NOMO-1 treated with dmso at 0.1 percent for 144 hours (cell line): ENCODE measurements around the gene RMDN3.

Source experiments
- DNase-seq: peaks from one replicate; lab custom pipeline; 2025; ENCODE audit not compliant: unreplicated experiment; lab: John Stamatoyannopoulos, UW

RMDN3 gene, protein sequence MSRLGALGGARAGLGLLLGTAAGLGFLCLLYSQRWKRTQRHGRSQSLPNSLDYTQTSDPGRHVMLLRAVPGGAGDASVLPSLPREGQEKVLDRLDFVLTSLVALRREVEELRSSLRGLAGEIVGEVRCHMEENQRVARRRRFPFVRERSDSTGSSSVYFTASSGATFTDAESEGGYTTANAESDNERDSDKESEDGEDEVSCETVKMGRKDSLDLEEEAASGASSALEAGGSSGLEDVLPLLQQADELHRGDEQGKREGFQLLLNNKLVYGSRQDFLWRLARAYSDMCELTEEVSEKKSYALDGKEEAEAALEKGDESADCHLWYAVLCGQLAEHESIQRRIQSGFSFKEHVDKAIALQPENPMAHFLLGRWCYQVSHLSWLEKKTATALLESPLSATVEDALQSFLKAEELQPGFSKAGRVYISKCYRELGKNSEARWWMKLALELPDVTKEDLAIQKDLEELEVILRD

DNA sequence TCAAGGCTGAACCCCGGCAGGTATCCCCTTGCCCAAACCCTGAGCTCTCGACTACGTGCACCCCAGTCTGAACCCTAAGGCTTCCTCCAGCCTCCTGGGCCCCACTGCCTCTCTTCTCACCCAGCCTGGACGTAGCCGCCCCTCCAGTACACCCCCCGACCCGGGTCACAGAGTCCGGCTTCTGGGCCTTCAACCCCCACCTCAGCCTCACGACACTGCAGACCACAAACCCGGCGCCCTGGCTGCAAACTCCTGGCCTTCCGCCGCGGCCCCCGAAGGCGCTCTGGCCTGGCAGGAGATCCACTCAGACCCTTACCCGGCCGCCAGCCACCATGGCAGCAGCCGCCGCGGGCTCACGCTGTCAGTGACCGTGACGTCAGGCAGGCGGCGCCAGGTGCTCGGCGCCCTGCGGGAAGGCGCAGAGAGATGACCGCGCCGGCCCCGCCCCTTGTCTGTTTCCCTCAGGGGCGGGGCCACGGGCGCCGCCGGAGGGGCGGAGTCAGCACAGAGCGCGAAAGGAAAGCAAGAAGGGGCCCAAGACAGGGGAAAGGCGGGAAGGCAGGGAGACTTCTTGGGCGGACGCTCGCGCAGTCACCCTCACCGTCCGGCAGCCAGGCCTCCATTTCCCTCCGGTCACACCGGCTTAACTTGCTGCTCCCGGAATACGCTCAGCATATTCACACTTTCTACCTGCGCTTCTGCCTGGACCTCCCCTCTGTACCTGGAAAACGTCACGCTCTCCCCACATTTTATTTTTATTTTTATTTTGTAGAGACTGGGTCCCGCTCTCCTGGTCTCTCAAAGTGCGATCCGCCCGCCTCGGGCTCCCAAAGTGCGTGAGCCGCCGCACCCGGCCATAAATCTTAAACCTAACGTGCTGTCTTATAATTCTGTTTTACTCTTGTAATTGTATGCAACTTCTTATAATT lies at the start of gene RMDN3:
RMDN3 (minus strand) TSS at position 372 of the 929 bp plus-strand sequence. CDS start 471 bp downstream, outside the sequence.
- DNase-seq, result peak; percentile 93

DNA sequence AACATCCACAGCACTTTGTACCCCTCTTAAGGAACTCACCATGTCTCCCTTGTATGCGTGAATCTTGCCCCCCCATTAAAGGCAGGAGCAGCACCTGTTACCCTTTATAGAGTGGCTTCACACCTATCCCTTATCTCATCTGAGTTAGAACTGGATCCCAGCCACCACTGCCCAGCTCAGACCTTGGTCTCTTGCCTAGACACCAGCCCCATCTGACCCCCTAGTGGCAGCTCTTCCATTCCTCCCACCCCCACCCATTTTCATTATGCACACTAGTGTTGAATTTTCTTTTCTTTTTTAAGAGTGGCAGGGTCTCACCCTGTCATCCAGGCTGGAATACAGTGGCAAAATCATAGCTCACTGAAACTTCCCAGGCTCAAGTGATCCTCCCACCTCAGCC lies 48.6 kb upstream of the RMDN3 start:
- no peak for DNase-seq

DNA sequence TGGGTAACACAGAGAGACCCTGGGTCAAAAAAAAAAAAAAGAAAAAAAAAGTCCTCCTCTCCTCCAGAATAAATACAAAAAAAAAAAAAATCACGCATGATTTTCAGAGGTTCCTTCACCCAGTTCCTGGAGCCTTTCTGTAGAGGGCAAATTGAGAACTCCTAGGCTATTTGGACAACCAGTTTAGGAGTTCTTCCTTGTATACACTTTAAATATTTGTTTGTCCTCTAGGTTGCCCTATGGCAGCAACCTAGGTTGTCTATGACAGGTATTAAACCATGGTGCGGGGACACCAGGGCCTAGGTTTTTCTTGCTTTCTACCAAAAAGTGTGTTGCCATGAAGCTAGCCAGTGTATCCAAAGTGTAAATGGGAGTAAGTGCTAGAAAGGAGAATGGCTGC lies 48.0 kb upstream of the RMDN3 start:
- no peak for DNase-seq

DNA sequence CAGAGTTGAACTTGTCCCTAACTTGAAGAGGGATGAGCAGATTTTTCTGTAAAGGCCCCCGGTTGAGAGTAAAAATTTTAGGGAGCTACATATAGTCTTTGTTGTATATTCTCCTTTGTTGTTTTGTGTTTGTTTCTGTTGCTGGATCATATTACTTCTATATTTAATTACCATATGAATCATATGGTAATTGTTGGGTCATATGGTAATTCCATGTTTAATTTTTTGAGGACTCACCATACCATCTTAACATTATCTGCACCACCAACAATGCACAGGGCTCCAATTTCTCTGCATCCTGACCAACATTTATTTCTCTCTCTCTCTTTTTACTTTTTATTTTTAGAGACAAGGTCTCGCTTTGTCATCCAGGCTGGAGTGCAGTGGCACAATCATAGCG lies 44.5 kb upstream of the RMDN3 start:
- no peak for DNase-seq

DNA sequence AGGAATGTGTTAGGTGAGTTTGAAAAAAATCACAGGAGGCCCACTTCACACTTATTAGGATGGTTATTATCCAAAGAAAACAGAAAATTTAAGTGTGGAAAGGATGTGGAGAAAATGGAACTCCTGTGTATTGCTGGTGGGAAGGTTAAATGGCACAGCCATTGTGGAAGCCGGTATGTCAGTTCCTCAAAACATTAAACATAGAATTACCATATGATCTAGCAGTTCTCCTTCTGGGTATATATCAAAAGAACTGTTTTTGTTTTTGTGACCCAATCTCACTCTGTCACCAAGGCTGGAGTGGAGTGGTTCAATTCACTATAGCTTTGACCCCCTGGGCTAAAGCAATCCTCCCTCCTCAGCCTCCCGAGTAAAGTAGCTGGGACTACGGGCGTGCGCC lies 41.5 kb upstream of the RMDN3 start:
- DNase-seq, result no peak

DNA sequence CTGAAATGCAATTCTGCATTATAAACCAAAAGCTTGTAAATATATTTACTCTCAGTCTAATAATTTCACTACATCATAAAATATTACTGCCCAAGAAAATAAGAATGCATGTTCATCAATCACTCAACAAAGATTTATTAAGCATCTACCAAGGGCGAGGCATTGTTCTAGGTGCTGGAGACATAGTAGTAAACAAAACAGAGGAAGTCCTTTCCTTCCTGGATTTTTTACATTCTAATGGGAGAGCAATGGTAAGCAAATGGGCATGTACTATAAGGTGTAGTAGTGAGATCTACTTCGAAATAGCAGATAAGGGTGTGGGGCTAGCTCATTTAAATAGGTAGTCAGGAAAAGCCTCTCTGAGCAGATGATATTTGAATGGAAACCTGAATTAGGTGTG lies 41.0 kb upstream of the RMDN3 start:
- DNase-seq, result no peak

DNA sequence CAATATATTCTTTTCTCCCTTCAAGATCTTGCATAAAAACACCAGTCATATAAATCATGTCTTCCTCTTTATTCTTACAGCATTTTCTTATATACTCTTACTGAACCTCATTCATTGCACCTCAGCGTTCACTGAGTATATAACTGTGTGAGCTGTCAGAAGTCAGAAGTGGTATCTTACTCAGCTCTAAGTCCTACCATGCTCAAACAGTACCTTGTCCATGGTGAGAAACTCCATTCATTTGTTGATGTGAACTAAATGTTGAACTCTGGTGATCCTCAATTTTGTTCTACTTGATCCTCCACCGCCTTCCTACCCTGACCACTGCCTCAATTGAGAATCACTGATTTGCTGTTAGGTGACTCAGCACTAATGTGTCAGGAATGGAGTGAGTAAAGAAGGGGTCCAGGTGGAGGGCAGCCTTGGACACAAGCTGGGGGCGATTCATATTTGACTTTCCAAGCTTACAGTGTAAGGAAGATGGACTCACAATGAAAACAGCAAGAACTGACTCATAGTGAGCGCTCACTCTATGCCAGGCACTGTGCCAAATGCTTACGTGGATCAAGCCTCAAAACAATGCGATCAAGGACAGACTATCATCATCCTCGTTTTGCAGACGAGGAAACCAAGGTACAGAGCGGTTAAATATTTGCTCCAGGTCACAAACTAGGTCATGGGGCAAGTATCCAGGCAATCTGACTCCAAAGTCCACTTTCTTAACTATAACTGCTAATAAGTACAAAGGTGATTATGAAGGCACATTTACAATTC lies 38.3 kb upstream of the RMDN3 start:
- DNase-seq, result no peak

DNA sequence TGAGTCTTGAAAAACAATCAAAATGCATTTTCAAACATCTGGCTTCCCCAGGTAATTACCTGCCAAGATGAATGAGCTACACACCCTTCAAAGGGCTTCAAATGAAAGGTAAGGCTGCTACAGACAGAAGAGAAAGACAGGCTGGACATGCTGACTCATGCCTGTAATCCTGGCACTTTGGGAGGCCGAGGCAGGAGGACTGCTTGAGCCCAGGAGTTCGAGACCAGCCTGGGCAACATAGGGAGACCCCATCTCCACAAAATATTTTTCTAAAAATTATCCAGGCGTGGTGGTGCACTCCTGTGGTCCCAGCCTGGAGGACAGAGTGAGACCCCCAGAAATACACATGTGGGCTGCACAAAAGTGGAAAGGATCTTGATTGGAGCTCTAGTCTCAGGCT lies 37.3 kb upstream of the RMDN3 start:
- no peak for DNase-seq

DNA sequence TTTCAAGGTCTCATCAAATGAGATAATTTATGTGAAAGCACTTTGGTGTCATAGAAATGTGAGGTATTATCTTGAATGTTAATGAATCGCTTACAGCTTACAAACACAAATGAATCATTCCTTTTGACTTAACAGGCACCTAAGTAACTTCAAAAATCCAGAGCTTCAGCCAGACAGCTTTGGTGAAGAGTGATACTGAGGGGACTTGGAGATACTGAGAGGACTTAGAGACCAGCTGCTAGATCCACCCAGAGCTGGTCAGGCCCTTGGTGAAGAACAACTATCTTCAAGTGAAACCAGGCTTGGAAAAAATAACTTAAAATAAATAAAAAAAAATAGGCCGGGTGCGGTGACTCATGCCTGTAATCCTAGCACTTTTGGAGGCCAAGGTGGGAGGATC lies 35.7 kb upstream of the RMDN3 start:
- no peak for DNase-seq

DNA sequence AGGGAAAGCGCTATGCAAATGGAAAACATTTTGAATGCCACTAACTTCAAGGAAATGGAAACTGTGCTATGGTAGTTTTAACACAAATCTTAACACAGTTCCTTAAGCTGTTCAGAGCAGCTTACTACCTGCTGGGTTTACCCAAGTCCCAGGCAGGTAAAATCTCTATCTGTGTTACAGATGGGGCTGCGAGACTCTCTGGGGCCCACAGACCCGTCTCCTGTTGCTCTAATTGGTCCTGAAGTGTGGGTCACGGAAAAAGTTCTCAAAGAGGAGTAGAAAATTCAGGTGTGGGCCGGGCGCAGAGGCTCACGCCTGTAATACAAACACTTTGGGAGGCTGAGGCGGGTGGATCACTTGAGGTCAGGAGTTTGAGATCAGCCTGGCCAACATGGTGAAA lies 34.9 kb upstream of the RMDN3 start:
- no peak for DNase-seq

DNA sequence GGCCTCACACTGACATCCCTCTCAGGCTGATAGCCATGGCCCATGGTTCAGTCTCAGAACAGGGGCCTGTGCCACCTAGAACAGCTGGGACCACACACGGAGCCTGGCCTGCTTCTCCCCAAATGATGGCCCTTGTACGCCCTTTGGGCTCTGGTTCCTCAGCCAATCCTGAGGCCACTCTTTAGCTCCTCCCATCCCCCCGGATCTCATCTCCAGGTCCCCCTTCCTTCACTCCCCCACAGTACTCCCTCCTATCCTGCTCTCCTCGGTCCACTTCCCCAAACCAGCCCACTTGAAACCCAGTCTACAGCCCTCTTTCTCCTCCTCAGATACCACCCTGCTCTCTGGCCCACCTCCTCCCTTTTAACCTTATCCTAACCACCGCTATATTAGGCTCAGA lies 34.1 kb upstream of the RMDN3 start:
- DNase-seq, result no peak

DNA sequence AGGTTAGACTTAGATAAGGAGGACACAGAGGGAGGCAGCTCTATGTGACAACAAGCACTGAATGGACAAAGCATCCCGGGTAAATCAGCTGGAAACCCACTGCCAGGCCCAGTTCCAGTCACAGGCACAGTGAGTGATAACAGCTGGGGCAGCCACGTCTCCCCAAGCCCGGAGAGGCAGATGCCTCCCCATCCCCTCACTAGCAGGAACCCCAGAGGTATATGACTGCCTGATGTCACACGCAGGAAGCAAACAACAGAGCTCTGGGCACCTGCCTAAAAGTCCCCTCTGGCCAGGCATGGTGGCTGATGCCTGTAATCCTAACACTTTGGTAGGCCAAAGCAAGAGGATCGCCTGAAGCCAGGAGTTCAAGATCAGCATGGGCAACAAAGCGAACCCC lies 32.9 kb upstream of the RMDN3 start:
- DNase-seq, result no peak

DNA sequence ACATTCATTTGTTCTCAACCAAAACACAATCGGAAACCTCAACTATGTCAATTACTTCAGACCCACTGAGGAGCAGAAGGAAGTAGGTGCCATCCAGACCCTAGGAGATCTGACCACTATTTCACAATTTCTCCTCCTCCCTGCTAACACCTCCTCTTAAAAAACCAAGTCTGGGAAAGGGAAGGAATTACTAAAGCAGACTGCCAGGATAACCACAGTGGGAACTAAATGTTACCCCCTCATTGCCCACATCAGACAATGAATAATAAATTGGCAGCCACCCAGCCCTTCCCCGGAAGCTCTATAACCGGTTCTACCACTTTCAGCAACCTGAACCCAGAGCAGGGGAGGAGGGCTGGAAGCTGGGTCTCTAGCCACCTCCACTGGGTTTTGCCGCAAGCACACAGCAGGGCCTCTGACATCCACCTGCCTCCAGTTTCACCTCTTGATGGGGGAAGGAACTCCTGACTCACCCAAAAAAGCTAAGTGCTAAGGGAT lies 32.3 kb upstream of the RMDN3 start:
- no peak for DNase-seq

DNA sequence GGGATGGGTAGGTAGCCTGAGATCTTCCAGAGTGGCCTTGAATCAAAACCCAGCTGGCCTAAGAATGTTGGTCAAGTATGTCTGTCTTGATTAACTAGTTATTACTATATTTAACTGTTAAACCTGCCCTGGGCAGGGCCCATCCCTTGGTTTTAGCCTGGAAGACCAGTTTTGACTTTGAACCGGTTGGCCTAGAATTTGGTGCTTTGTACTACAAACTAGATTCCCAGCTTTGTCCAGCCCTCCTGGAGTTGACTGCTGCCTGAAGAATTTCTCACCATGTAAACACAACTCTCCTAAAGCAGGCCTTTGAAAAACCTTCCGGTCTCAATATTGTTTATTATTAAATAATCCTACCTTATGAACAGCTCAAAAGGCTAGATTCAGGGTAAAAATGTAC lies 30.8 kb upstream of the RMDN3 start:
- no peak for DNase-seq

DNA sequence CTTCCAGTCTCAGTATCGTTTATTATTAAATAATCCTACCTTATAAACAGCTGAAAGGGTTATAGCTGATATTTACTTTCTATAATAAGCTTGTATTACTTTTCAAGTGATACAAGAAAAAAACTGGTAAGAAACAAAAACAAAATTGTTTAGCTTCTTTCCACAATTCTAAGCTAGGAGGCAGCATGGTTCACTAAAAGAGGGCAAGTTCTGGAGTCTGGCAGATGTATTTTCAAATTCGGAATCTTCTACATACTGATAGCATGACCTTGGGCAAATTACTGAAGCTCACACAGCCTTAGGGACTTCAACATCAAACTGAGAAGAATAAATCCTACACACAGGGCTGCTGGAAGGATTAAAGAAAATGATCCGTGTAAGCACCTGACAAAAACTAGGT lies 30.1 kb upstream of the RMDN3 start:
- no peak for DNase-seq

DNA sequence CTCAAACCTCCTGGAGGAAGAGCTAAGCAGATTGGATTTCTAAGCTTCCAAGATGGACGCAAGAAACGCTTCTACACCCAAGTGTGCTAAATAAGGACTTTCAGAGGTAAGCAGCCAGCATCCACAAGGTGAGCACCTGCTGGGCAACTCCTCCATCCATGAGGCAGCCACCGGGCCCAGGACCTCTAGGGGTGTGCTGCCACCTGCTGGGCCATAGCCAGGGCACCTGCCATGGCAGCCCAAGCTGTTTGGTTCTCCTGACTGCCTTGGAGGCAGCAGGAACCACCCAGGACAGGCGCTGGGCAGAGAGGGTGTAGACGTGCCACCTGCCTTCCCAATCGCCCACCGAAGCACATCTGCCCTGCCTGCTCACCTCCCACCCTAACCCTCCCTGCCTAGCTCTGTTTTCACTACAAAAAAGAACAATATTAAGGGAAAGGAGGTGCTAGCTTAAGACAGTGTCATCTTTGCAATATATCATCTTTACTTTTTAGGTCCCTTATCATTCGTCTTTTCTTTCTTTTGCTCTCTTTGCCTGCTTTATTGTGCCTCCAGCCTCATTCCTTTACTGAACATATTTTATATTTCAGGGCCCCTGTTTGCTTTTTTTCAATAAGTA lies 27.7 kb upstream of the RMDN3 start:
- DNase-seq, result no peak

DNA sequence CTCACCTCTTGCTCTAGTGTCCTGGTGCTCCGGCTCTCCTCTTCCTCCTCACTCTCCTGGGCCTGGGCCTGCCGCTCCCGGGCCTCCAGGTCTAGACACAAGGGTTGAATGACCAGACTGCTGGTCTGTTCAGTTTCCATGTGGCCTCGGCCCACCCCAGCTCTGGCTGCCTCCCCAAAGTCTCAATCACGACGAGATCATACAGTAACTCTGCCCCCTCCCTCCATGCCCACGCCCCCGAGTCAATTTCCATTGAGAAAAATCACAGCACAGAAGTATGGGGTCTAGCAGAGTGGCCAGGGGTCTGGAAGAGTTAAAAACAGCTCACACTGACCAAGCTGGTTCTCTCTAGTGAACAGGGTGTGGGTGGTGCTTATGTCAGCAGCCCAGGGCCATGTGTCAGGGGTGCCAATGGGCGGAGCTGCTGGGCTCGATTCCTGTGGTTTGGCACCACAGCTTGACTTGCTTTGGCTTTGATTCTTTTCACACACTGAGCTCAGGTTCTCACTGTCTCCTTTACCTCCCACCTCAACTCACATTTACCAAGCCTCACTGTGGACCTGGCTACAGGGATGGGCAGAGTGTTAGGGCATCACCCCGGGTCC lies 21.6 kb upstream of the RMDN3 start:
- no peak for DNase-seq

DNA sequence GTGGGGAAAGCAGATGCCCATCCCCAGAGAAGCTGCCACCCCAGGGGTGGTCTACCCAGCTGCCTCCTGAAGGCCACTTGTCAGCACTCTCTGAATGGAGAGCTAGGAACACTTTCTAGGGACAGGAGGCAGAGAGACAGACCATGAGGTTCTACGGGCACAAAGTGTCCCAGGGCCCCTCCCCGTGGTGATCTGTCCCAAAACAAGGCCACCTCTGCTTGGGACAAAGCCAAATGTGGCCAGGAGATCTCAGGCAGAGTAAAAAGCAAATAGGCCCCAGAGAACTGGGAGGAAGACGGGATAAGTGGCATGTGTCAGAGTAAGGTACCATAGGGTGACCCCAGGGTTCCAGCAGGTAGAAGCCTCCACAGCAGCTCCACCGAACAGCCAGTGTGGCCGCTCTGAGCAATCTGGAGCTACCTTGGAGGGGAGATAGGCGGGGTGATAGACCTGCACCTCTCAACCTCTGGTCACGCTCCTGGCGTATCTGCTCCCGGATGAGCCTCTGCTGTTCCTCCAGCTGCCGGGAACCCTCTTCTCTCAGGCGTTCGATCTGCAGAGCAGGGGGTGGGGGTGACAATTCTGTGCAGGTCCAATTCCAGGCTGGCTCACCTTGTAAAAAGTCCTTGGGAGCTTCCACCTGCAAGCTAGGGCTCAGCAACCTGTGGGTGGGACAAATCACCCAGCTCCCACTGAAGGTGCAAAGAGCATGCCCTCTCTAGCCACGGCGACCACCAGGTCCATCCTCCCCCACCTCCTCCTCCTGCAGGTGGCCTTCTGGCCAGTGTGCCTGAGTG lies 20.9 kb upstream of the RMDN3 start:
- no peak for DNase-seq

DNA sequence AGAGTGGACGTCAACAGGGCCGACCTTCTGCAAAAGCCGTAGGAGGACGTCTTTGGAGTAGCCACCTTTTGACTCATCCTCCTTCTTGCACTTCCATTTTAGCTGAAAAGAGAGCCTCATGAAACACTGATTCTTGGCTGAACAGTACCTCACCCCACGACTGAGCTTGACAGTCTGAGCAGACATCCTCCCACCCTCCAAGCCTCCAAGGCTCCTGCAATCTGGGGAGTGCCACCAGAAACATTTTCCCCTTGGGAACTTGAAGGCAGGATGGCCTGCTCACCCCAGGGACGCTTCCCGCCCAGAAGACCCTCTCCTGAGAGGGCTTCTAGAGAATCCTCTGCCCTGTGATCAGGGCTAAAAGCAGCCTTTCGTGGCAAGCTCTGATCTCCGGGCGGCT lies 20.0 kb upstream of the RMDN3 start:
- DNase-seq, result no peak
